HG03342 (cell line): ENCODE measurements around the gene MYEOV.

ENCODE experiments used
- ATAC-seq: cut with Tn5 transposase; IDR thresholded peaks from one replicate; pipeline ENCODE4 v1.9.1; 2021; ENCODE audit warnings: mild to moderate bottlenecking, moderate library complexity; ENCODE audit not compliant: unreplicated experiment

Gene MYEOV

GRCh38 chr11:69293819-69294505 lies at the start of gene MYEOV:
MYEOV (plus strand) TSS chr11:69294155; CDS start chr11:69295355, 1,200 bp downstream.
- ATAC-seq, result no peak

- no peak for ATAC-seq
Measured at GRCh38 chr11:69244266-69244665, 49.7 kb upstream of the MYEOV start.

GRCh38 chr11:69245041-69245440 lies 48.9 kb upstream of the MYEOV start:
- ATAC-seq, result no peak

- no peak for ATAC-seq
Measured at GRCh38 chr11:69245491-69246345, 48.2 kb upstream of the MYEOV start.

GRCh38 chr11:69249311-69250185 lies 44.4 kb upstream of the MYEOV start:
- no peak for ATAC-seq

- no peak for ATAC-seq
Measured at GRCh38 chr11:69250186-69251056, 43.5 kb upstream of the MYEOV start.

GRCh38 chr11:69251057-69251393 lies 42.9 kb upstream of the MYEOV start:
- ATAC-seq, result no peak

GRCh38 chr11:69251639-69252489 lies 42.1 kb upstream of the MYEOV start:
- no peak for ATAC-seq

- no peak for ATAC-seq
Measured at GRCh38 chr11:69252490-69252837, 41.5 kb upstream of the MYEOV start.

GRCh38 chr11:69253028-69253427 lies 40.9 kb upstream of the MYEOV start:
- no peak for ATAC-seq

GRCh38 chr11:69257134-69257533 lies 36.8 kb upstream of the MYEOV start:
- no peak for ATAC-seq

- no peak for ATAC-seq
Measured at GRCh38 chr11:69257838-69258658, 35.9 kb upstream of the MYEOV start.

- no peak for ATAC-seq
Measured at GRCh38 chr11:69259096-69259495, 34.9 kb upstream of the MYEOV start.

GRCh38 chr11:69260622-69261021 lies 33.3 kb upstream of the MYEOV start:
- ATAC-seq, result no peak

- ATAC-seq, result no peak
Measured at GRCh38 chr11:69261116-69261515, 32.8 kb upstream of the MYEOV start.

- no peak for ATAC-seq
Measured at GRCh38 chr11:69262918-69263735, 30.8 kb upstream of the MYEOV start.

- no peak for ATAC-seq
Measured at GRCh38 chr11:69263736-69264052, 30.3 kb upstream of the MYEOV start.

GRCh38 chr11:69264486-69264885 lies 29.5 kb upstream of the MYEOV start:
- ATAC-seq, result no peak
